ENCODE results near the gene TUBG2.

Gene TUBG2

DNA sequence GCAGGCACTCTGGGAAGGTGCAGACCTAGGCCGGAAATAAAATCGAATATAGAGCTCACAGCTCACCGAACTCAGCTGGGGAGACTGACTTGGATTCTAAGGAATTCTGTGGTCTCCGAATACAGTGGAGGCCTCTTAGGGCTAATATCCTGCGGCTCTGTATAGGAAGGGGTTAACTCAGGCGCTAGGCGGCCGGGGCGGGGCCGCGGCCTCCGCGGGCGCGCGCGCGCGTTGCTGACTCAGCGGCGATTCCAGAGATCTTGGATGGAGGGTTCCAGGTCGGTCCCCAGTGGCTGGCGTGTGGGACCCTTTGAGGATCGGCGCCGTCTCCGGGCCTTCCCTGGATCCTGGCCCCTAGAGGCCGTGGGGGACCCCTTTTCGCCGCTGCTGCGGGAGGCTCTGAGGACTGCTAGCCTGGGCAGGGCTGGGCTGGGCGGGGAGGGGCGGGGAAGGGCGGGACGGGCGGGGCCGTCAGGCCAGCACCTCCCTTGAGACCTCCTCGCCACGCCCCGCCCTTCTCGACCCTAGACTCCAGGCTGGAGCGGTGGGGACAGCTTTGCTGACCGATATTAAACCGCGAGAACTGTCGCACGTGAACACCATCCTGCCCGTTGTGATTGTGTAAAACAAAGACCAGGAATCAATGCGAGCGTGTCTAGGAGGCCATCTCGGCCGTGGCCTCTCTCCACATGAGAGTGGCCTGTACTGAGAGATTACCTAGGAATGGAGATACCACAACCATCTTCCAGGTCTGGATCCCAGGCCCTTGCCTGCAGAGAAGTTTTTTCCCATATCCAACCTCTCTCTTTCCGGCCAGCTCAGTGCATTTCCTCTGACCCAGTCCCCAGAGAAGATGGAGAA, 19.1 kb downstream of the TUBG2 start:
- peak; percentile 94 for DNase-seq

- DNase-seq = peak; percentile 60
Measured at GRCh38 chr17:42678951-42679491, 19.9 kb downstream of the TUBG2 start.

- DNase-seq = peak; percentile 87
Measured at GRCh38 chr17:42679492-42680330, 20.6 kb downstream of the TUBG2 start.

GRCh38 chr17:42680331-42680808, 21.3 kb downstream of the TUBG2 start:
- no peak for DNase-seq

- no peak for DNase-seq
Measured at GRCh38 chr17:42681976-42682721, 23.1 kb downstream of the TUBG2 start, which contains the start of gene CNTNAP1. CNTNAP1 (plus strand) TSS chr17:42682531; CDS start chr17:42682830, 299 bp downstream.

DNA sequence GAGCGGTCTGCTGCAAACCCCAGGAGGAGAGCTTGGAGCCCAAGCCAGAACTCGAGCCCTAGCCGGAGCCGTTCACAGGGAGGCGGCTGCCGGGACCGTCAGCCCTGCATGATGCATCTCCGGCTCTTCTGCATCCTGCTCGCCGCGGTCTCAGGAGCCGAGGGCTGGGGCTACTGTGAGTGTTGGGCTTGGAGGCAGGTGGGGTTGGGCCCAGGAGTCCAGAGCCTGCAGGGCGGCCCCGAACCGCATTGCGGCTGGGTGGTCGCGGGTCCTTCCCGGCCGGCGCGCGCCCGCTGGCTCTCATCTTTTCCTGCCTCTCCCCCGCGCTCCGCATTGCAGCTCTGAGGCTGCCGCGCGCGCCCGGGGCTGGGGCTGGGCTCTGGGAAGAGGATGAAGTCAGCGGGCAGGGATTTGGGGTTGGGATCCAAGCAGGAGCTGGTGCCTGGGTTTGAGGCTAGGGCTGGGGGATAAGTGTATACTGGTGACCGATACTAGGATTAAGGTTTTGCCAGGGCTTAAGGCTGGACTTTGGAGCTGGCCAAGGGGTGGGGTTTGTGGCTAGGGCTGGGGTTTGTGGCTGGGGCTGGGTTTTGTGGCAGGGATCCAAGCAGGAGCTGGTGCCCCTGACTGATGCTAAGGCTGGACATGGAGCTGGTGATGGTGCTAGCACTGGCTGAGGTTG, 23.8 kb downstream of the TUBG2 start:
- peak; percentile 49 for DNase-seq

DNA sequence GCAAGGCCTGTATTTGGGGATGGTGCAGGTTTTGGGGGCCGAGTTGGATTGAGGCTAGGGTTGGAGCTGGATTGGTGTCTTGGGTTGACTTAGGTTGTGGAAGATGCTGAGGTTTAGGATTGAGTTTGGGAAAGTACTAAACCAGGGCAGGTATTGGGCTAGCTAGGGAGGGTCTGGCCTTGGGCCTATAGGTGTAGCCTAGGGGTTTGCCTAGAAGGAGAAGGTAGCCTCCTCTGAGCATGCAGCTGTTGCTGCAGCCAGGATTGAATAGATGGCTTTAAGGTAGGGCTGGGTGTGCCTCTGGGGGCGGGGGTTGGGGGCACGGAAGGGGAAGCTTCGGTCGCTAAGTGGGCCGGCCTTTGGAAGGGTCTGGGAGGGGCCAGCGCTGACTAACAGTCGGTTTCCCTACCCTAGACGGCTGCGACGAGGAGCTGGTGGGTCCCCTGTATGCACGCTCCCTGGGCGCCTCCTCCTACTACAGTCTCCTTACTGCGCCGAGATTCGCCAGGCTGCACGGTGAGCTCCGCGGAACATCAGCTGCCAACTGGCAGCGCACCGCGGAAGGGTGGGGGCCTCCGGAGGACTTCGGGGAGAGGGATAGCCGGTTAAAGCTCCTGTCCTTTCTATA, 24.4 kb downstream of the TUBG2 start:
- no peak for DNase-seq

DNA sequence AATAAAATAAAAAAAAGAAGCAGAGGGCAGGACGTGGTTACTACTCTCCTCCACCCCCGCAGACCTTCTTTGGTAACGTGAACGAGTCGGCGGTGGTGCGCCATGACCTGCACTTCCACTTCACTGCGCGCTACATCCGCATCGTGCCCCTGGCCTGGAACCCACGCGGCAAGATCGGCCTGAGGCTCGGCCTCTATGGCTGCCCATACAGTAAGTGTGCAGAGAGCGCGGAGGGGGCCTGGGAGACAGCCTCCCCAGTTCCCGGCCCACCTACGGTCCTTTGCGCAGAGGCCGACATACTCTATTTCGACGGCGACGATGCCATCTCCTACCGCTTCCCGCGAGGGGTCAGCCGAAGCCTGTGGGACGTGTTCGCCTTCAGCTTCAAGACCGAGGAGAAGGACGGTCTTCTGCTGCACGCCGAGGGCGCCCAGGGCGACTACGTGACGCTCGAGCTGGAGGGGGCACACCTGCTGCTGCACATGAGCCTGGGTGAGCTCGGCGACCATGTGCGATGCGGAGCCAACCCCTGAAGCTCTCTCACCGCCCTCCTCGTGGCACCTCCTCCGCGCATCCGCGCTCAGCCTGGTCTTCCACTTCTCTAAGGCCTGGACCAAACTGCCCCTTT, 26.0 kb downstream of the TUBG2 start:
- no peak for DNase-seq

DNA sequence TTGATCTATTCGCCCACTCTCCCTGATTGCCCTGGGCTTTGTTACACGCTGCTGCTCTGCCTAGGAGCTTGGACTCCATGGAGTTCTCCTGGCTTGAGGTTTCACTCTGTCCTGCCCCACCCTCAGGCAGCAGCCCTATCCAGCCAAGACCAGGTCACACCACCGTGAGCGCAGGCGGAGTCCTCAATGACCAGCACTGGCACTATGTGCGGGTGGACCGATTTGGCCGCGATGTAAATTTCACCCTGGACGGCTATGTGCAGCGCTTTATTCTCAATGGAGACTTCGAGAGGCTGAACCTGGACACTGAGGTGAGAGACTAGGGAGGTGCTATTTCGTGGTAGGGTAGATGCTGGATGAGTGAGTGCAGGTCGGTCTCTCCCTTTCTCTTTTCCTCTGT, 26.7 kb downstream of the TUBG2 start:
- DNase-seq = no peak

- DNase-seq = no peak
Measured at GRCh38 chr17:42686520-42687128, 27.5 kb downstream of the TUBG2 start.

DNA sequence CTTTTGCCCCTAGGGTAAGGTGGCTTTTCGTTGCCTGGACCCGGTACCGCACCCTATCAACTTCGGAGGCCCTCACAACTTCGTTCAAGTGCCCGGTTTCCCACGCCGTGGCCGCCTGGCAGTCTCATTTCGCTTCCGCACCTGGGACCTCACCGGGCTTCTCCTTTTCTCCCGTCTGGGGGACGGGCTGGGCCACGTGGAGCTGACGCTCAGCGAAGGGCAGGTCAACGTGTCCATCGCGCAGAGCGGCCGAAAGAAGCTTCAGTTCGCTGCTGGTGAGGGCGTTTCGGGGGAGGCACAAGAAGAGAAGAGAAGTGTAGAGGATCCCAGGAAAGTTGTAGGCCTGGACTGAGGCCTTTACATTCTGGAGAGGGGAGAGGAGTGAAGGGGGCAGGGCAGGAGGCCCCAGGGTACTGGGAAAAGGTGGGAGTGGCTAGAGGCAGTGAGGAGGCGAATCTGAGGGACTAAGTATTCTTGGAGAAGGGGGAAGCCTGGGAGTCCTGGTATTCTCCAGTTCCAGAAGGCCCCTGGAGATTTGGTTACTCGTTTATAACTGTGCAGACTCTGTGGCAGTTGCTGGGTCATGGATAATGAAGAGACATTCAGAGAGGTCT, 28.7 kb downstream of the TUBG2 start:
- no peak for DNase-seq

DNA sequence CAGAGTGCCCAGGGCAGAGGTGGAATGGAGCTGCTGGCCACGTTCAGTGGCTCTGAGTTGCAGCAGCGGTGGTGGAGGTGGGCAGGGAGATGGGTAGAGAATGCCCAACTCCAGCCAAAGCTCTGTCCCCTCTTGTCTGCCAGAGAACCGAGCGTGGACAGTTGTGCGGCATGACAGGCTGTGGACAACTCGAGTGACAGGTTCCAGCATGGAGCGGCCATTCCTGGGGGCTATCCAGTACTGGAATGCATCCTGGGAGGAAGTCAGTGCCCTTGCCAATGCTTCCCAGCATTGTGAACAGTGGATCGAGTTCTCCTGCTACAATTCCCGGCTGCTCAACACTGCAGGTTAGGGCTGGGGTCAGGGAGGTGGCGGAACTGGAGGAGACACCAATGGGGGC, 31.5 kb downstream of the TUBG2 start:
- no peak for DNase-seq

- no peak for DNase-seq
Measured at GRCh38 chr17:42691021-42691545, 32.0 kb downstream of the TUBG2 start.

- DNase-seq = no peak
Measured at GRCh38 chr17:42692489-42692888, 33.4 kb downstream of the TUBG2 start.

- DNase-seq = no peak
Measured at GRCh38 chr17:42694524-42694923, 35.4 kb downstream of the TUBG2 start.

GRCh38 chr17:42695500-42695899, 36.4 kb downstream of the TUBG2 start:
- DNase-seq = no peak

- DNase-seq = no peak
Measured at GRCh38 chr17:42697108-42697811, 38.2 kb downstream of the TUBG2 start.

DNA sequence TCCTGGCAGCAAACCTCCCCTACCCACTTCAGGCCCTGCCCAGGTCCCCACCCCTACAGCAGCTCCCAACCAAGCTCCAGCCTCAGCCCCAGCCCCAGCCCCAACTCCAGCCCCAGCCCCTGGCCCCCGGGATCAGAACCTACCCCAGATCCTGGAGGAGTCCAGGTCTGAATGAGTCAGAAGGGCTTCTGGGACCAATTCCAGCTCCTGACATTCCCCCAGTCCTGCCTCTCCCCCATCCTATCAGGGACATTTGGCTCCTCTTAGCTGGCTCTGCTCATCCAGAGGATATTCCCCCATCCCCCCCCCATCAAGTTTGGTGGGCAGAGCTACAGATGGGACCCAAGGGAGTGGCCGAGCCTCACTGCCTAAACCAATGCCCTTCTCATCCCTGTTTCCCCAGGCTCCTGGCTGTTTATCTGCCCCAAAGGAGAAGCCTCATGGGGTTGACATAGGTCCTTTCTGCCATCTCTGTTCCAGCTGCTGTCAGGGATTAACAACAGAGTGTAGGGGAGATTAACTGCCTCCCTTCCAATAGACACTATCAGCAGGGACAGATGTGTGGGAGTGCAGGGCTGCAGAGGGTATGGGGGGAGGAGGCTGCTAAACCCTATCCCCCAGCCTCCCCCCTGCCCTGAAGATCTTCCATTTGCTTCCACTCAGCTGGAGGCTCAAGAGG, 39.8 kb downstream of the TUBG2 start:
- peak; percentile 88 for DNase-seq

DNA sequence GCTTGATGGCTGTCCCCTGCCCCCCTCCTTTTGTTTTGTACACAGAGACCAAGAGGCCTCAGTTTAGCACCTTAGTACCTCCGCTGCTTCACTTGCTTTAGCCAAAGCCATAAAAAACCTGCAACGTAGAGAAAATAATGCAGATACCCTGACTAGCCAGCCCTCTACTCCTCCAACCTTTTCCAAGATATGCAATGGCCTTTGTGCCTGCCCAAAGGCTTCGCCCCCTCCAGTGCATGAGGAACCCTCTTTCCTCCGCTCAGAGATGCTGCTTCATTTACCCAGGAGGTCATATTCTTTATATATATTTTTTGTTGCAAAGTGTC, 40.3 kb downstream of the TUBG2 start:
- DNase-seq = no peak

All from hematopoietic multipotent progenitor cell treated with erythropoietin and hydrocortisone succinate and interleukin-3 and kit ligand, for 6 days (in vitro differentiated cells).